ENCODE measurements around the gene PSMA4.
"Not testable (repeated sequence)": the region's sequence is repeated elsewhere in the genome, so short reads cannot be mapped to it uniquely, and the experiment has no call there.

PSMA4 gene

DNA sequence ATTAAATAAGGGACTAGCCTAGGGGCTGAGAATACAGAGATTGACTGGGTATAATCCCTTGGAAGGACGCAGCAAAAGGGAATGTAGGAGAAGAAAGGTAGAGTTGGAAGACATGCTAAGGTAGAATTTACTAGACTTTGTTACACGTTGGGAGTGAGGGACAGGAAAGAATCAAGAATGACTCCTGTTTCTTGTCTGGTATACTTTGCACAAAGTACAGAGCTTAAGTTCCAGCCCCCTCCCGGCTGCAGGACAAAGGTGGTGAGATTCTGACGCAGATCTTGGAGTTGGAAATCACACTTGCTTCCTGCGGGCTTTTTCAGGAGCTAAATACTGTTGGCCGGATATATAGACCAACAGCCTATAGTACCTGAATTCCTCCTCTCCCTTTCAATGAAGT lies 32.0 kb upstream of the PSMA4 start:
- H3K4me3 ChIP-seq (ENCODE audit: low read depth, low read length): peak overlapping the region; percentile 88

DNA sequence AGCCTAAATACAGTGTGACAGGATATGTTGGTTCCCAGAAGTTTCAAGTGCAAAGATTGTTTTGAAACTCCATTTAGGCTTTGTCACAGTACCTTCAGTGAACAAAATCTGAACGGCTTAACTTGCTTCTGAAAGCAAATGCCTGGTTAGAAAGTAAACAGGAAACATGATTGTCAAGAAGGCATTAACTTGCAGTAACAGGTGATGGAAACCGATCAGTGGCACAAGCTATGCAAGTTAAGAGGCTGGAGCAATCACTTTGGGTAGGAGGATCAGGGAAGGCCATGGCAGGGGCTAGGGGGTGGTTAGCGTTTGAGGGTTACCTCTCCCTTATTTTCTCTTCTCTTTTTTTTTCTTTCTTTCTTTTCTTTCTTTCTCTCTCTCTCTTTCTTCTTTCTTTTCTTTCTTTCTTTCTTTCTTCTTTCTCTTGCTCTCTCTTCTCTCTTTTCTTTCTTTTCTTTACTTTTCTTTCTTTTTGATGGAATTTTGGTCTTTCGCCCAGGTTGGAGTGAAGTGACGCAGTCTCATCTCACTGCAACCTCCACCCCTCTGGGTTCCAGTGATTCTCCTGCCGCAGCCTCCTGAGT lies 30.4 kb upstream of the PSMA4 start:
- no peak for DNase-seq (ENCODE audit: low read depth, low spot score)
- in situ Hi-C loops (cut with HindIII; ENCODE audit: low sequenced_read_pairs): no loop called here
- no peak overlapping the region for H3K4me3 ChIP-seq (ENCODE audit: low read depth, low read length)
- TF ChIP-seq, protein P1, sequence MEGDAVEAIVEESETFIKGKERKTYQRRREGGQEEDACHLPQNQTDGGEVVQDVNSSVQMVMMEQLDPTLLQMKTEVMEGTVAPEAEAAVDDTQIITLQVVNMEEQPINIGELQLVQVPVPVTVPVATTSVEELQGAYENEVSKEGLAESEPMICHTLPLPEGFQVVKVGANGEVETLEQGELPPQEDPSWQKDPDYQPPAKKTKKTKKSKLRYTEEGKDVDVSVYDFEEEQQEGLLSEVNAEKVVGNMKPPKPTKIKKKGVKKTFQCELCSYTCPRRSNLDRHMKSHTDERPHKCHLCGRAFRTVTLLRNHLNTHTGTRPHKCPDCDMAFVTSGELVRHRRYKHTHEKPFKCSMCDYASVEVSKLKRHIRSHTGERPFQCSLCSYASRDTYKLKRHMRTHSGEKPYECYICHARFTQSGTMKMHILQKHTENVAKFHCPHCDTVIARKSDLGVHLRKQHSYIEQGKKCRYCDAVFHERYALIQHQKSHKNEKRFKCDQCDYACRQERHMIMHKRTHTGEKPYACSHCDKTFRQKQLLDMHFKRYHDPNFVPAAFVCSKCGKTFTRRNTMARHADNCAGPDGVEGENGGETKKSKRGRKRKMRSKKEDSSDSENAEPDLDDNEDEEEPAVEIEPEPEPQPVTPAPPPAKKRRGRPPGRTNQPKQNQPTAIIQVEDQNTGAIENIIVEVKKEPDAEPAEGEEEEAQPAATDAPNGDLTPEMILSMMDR (IDR thresholded peaks at IDR 0.05; ENCODE audit: low read depth, low read length): no peak

More for the DNA sequence above, 32.0 kb upstream of the PSMA4 start:
- DNase-seq (ENCODE audit: low read depth, low spot score): no peak
- TF ChIP-seq, protein P1 (IDR thresholded peaks at IDR 0.05; ENCODE audit: low read depth, low read length): no peak
- in situ Hi-C loops (cut with HindIII; ENCODE audit: low sequenced_read_pairs): no loop called here

DNA sequence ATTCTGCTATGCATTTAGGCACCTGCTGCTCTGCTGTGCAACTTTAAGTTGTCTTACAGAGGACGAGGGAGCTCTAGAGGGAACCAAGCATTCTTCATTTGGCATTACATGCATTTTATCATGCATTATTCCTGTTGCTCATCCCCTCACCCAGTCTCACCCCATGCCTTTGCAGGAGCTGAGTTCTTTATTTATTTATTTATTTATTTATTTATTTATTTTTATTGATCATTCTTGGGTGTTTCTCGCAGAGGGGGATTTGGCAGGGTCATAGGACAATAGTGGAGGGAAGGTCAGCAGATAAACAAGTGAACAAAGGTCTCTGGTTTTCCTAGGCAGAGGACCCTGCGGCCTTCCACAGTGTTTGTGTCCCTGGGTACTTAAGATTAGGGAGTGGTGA lies 20.2 kb upstream of the PSMA4 start:
- in situ Hi-C loops (cut with HindIII; ENCODE audit: low sequenced_read_pairs); DNase-seq (ENCODE audit: low read depth, low spot score); H3K4me3 ChIP-seq (ENCODE audit: low read depth, low read length): not testable (repeated sequence)

DNA sequence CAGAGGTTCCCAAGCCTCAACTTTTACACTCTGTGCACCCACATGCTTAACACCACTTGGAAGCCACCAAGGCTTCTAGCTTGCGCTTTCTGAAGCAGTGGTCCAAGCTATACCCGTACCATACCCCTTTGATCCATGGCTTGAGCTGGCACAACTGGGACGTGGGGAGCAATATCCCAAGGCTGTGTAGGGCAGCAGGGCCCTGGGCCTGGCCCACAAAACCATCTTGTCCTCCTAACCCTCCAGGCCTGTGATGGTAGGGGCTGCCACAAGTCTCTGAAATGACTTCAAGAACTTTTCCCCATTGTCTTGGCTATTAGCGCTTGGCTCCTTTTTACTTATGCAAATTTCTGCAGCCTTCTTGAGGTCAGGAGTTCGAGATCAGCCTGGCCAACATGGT lies 16.0 kb upstream of the PSMA4 start:
- in situ Hi-C loops (cut with HindIII; ENCODE audit: low sequenced_read_pairs): no loop called here
- TF ChIP-seq, protein P1 (IDR thresholded peaks at IDR 0.05; ENCODE audit: low read depth, low read length): no peak
- no peak overlapping the region for H3K4me3 ChIP-seq (ENCODE audit: low read depth, low read length)
- no peak for DNase-seq (ENCODE audit: low read depth, low spot score)

DNA sequence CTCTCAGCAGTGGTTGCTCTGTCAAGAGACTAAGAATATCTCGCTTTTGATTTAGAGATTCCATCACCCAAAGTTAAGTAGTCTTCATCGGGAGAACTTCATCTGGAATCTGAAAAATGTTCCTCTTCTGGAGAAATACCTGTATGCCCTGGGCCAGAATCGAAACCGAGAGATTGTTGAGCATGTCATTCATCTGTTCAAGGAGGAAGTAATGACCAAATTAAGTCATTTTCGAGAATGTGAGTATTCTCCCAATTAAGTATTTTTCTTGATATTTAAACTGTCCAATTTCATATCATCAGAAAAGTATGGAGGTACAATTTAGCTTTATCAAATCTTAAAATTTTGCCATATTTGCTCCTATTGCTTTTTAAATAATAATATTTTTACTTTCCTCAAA lies 12.9 kb upstream of the PSMA4 start:
- TF ChIP-seq, protein P1 (IDR thresholded peaks at IDR 0.05; ENCODE audit: low read depth, low read length): no peak
- H3K4me3 ChIP-seq (ENCODE audit: low read depth, low read length): no peak overlapping the region
- in situ Hi-C loops (cut with HindIII; ENCODE audit: low sequenced_read_pairs): no loop called here
- DNase-seq (ENCODE audit: low read depth, low spot score): no peak

DNA sequence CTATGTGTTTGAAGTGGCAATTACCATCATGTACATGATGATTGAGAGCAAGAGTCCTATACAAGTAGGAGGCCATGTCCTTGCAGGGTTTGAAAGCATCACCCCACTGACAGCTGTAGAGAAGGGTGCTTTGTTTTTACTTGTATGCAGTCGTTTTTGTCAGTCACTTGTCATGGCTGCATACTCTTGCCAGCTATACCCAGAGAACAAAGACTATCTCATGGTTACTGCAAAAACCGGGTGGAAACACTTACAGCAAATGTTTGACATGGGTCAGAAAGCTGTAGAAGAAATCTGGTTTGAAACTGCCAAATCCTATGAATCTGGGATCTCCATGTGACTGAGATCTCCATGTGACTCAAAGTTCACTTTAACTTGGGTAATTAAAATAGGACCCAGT lies 6.9 kb upstream of the PSMA4 start:
- DNase-seq (ENCODE audit: low read depth, low spot score): no peak
- in situ Hi-C loops (cut with HindIII; ENCODE audit: low sequenced_read_pairs): no loop called here
- TF ChIP-seq, protein P1 (IDR thresholded peaks at IDR 0.05; ENCODE audit: low read depth, low read length): no peak
- no peak overlapping the region for H3K4me3 ChIP-seq (ENCODE audit: low read depth, low read length)

DNA sequence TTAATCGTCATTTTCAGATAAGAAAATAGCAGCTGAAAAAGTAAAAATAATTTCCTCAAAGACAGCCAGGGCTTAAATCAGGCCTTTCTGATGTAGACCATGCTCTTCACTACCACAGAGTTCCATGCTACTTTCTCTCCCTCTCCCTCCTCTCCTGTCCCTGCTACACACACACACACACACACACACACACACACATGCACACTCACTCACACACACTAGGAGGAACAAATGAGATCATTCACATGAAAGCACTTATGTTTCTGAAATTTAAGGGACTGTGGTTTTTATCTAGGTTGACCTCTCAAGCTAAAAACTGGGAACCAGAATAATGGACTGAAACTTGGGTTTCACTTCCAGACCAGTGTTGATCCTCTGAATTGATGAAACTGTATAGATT lies 4.1 kb upstream of the PSMA4 start:
- DNase-seq (ENCODE audit: low read depth, low spot score): peak; percentile 7
- in situ Hi-C loops (cut with HindIII; ENCODE audit: low sequenced_read_pairs): no loop called here
- H3K4me3 ChIP-seq (ENCODE audit: low read depth, low read length): no peak overlapping the region
- TF ChIP-seq, protein P1 (IDR thresholded peaks at IDR 0.05; ENCODE audit: low read depth, low read length): no peak
